Astrocyte of the cerebellum (primary cell): ENCODE data around the gene PRX.
A peak's percentile ranks its signal among the peaks of the same experiment; 100 is the strongest.

Experiments
- DNase-seq: peaks from one replicate; pipeline ENCODE4 v3.0.0-alpha.2; 2011; ENCODE audit warnings: low read depth
- H3K4me3 ChIP-seq: 2 replicates; pipeline ENCODE4 v1.5.1; 2011; ENCODE audit warnings: mild to moderate bottlenecking, low read depth, low read length, moderate library complexity
- in situ Hi-C: cut with HindIII; loops from 2 replicates; pipeline ENCODE4 v1.10.0; 2017; ENCODE audit warnings: low sequenced_read_pairs
- TF ChIP-seq, protein P1 (sequence below): IDR thresholded peaks from 2 replicates; pipeline ENCODE4 v1.5.1; 2012; ENCODE audit warnings: low read length, low read depth, moderate library complexity, mild to moderate bottlenecking; ENCODE audit errors: missing control alignments

The PRX gene

GRCh38 chr19:40420451-40420765, 7.2 kb upstream of the PRX start:
- no peak for DNase-seq
- in situ Hi-C loops, result no loop called here
- TF ChIP-seq, protein P1, sequence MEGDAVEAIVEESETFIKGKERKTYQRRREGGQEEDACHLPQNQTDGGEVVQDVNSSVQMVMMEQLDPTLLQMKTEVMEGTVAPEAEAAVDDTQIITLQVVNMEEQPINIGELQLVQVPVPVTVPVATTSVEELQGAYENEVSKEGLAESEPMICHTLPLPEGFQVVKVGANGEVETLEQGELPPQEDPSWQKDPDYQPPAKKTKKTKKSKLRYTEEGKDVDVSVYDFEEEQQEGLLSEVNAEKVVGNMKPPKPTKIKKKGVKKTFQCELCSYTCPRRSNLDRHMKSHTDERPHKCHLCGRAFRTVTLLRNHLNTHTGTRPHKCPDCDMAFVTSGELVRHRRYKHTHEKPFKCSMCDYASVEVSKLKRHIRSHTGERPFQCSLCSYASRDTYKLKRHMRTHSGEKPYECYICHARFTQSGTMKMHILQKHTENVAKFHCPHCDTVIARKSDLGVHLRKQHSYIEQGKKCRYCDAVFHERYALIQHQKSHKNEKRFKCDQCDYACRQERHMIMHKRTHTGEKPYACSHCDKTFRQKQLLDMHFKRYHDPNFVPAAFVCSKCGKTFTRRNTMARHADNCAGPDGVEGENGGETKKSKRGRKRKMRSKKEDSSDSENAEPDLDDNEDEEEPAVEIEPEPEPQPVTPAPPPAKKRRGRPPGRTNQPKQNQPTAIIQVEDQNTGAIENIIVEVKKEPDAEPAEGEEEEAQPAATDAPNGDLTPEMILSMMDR, result no peak
- peak overlapping the region; percentile 58 for H3K4me3 ChIP-seq

DNA sequence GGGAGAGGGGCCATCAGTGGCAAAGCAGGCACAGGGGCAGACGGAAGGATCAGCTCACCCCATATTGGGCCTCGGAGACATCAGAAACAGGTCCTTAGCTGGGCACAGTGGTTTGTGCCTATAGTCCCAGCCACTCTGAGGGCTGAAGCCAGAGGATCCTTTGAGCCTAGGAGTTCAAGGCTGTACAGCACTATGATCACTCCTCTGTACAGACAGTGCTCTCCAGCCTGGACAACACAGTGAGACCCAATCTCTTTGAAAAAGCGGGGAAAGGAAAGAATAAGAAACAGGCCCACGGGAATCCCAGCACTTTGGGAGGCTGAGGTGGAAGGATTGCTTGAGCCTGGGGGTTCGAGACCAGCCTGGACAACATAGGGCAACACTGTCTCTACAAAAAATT, 6.6 kb upstream of the PRX start:
- in situ Hi-C loops, result no loop called here
- no peak for DNase-seq
- TF ChIP-seq, protein P1, result no peak
- no peak overlapping the region for H3K4me3 ChIP-seq

DNA sequence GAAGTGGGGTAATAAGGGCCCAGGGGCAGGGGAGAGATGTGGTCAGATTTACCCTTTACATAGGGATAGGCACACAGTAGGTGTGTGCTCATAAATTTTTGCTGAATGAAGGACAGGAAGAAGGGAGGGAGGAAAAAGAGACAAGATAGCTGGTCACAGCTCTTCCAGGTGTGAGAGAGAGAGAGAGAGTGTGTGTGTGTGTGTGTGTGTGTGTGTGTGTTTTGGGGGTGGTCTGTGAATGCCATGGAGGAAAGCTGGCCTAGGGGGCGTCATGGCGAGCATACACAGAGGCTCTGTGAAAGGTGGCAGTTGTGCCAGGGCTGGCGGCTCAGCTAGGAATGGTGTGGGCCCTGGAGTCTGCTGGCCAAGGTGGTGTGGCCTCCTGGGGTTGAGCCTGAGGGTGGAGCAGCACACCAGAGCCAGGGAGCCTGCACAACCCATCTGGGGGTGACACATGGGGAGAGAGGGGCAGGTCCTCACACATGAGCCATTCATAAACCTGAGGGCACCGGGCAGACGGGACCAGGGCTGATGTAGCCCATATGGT, 6.0 kb upstream of the PRX start:
- TF ChIP-seq, protein P1, result no peak
- no peak overlapping the region for H3K4me3 ChIP-seq
- DNase-seq, result no peak
- in situ Hi-C loops, result no loop called here

- in situ Hi-C loops, result no loop called here
- H3K4me3 ChIP-seq, result no peak overlapping the region
- TF ChIP-seq, protein P1, result no peak
- no peak for DNase-seq
These were observed 4.9 kb upstream of the PRX start for GRCh38 chr19:40418040-40418439.

DNA sequence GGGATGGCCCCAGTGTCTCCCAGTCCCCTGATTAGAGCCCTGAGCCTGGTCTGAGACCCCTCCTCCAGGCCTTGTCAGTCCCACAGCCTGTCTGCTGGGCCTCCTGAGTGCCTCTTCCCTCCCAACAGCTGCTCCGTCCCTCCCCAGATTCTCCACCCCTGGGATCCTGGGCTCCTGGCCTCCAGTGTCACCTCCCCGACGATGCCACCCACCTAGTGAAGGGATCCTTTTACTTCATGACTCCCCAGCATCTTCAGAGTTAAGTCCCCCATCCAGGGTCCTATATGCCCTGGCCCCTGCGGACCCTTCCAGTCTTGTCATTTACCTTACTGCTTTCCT, 4.4 kb upstream of the PRX start:
- TF ChIP-seq, protein P1, result no peak
- DNase-seq, result no peak
- in situ Hi-C loops, result no loop called here
- no peak overlapping the region for H3K4me3 ChIP-seq

DNA sequence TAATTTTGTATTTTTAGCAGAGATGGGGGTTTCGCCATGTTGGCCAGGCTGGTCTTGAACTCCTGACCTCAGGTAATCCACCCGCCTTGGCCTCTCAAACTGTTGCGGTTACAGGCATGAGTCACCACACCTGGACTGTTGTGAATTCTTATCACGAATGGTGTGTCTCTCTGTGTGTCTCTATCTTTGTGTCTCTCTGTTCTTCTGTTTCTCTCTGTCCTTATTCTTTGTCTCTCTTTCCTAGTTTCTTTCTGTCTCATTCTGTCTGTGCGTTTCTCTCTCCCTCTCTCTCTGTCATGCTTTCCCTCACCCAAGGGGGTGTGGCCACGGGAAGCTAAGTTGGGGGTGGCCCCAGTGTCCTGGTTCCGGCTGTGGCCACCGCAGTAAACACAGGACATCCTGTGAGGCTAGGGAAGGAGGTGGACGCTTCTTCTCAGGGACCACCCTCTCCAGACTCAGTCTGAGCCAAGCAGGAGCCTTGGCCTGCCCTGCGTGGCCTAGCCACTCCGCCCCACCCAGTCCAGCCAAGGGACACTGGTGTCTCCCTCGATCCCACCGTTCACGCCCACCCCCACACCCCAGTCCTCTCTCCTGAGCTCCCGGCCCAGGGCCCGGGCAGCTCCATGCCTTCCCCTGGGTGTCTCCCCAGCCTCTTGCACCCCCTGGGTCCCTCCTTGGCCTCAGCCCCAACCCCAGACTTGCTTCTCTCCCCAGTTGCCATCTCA, 3.9 kb upstream of the PRX start:
- TF ChIP-seq, protein P1, result no peak
- H3K4me3 ChIP-seq, result no peak overlapping the region
- in situ Hi-C loops, result no loop called here
- DNase-seq, result no peak
